Liver (tissue), 9 donors: ENCODE measurements around the gene ZNF562. TPM values are rescaled to one million over a fixed set of nuclear protein-coding genes. Genes with fewer than 3 reads are reported as not detected.

Experiments used
- DNase-seq: peaks from one replicate; pipeline ENCODE4 v3.0.0-alpha.2; 2017; ENCODE audit warnings: low spot score
- H3K27ac ChIP-seq, 2 donors: one replicate each; pipeline ENCODE4 v1.7.0; 2013; ENCODE audit warnings: inconsistent platforms in 2 of 2, low read length in 2 of 2, control low read depth in 1 of 2, low read depth in 1 of 2, mild to moderate bottlenecking in 1 of 2
- H3K27me3 ChIP-seq, 4 donors: one replicate each; pipeline versions ENCODE4 v1.6.1 to v1.7.0; 2013; ENCODE audit warnings: low read length in 3 of 4, inconsistent platforms in 1 of 4, mild to moderate bottlenecking in 1 of 4, moderate library complexity in 1 of 4; ENCODE audit not compliant: control insufficient read depth in 4 of 4, insufficient read depth in 4 of 4
- H3K36me3 ChIP-seq, 4 donors: one replicate each; pipeline versions ENCODE4 v1.6.1 to v1.7.0; 2013; ENCODE audit warnings: low read length in 3 of 4, mild to moderate bottlenecking in 3 of 4, low read depth in 1 of 4, moderate library complexity in 1 of 4; ENCODE audit not compliant: control insufficient read depth in 4 of 4, insufficient read depth in 3 of 4
- H3K4me1 ChIP-seq, 4 donors: one replicate each; pipeline versions ENCODE4 v1.6.1 to v1.7.0; 2013; ENCODE audit warnings: low read length in 3 of 4, mild to moderate bottlenecking in 3 of 4, moderate library complexity in 1 of 4; ENCODE audit not compliant: control insufficient read depth in 4 of 4, insufficient read depth in 4 of 4
- H3K4me3 ChIP-seq, 3 donors: one replicate each; pipeline versions ENCODE4 v1.6.1 to v1.7.0; 2013; ENCODE audit warnings: low read length in 3 of 3, control low read depth in 1 of 3, low read depth in 1 of 3, mild to moderate bottlenecking in 1 of 3
- H3K9ac ChIP-seq, 2 donors: one replicate each; pipeline ENCODE4 v1.7.0; 2013; ENCODE audit warnings: low read length in 2 of 2, mild to moderate bottlenecking in 2 of 2, moderate library complexity in 2 of 2, control low read depth in 1 of 2, low read depth in 1 of 2
- H3K9me3 ChIP-seq, 4 donors: one replicate each; pipeline versions ENCODE4 v1.6.1 to v1.7.0; 2013; ENCODE audit warnings: low read length in 3 of 4; ENCODE audit not compliant: control insufficient read depth in 4 of 4
- EGR1 ChIP-seq, 2 donors: IDR thresholded peaks; 2 replicates each; pipeline ENCODE4 v1.6.1; 2016 to 2018; ENCODE audit warnings: antibody characterized with exemption in 2 of 2, low read depth in 2 of 2
- FOXA1 ChIP-seq: IDR thresholded peaks from 2 replicates; pipeline ENCODE4 v1.6.1; 2016; ENCODE audit warnings: antibody characterized with exemption
- FOXA2 ChIP-seq: IDR thresholded peaks from 2 replicates; pipeline ENCODE4 v1.6.1; 2016; ENCODE audit warnings: antibody characterized with exemption
- GABPA ChIP-seq, 2 donors: IDR thresholded peaks in 1 of 2; conservative IDR thresholded peaks in 1 of 2; 2 replicates each; pipeline ENCODE4 v1.6.1; 2016; ENCODE audit warnings: antibody characterized with exemption in 2 of 2, mild to moderate bottlenecking in 1 of 2, moderate library complexity in 1 of 2
- JUND ChIP-seq, 2 donors: IDR thresholded peaks; 2 replicates each; pipeline ENCODE4 v1.6.1; 2016; ENCODE audit warnings: antibody characterized with exemption in 2 of 2
- MAX ChIP-seq: IDR thresholded peaks from 2 replicates; pipeline ENCODE4 v1.6.1; 2016; ENCODE audit warnings: antibody characterized with exemption
- NR2F2 ChIP-seq: IDR thresholded peaks from 2 replicates; pipeline ENCODE4 v1.6.1; 2016; ENCODE audit warnings: antibody characterized with exemption
- RAD21 ChIP-seq, 2 donors: IDR thresholded peaks; 2 replicates each; pipeline ENCODE4 v1.6.1; 2016; ENCODE audit warnings: antibody characterized with exemption in 2 of 2, mild to moderate bottlenecking in 2 of 2
- RXRA ChIP-seq, 2 donors: IDR thresholded peaks; 2 replicates each; pipeline ENCODE4 v1.6.1; 2017 to 2018; ENCODE audit warnings: antibody characterized with exemption in 2 of 2, mild to moderate bottlenecking in 1 of 2
- SP1 ChIP-seq: IDR thresholded peaks from 2 replicates; pipeline ENCODE4 v1.6.1; 2018; ENCODE audit warnings: antibody characterized with exemption, mild to moderate bottlenecking
- TAF1 ChIP-seq: conservative IDR thresholded peaks from 2 replicates; pipeline ENCODE4 v1.6.1; 2016; ENCODE audit warnings: antibody characterized with exemption, mild to moderate bottlenecking
- WGBS: extraction: QIAGEN DNeasy Blood & Tissue Kit; methylation state at CpG from one replicate; pipeline ENCODE4 v1.1.7; 2013; 5-methylcytosine and 5-hydroxymethylcytosine counted together
- polyA plus RNA-seq, 2 donors: library from polyadenylated mRNA; stranded (reverse) in 1 of 2; unstranded in 1 of 2; fragments of 200-250 nt in 1 of 2; fragments of >200 nt in 1 of 2; fragmentation: Nextera tagmentation in 1 of 2; extraction: Ambion mirVana in 1 of 2; gene quantifications; one replicate each; pipeline versions ENCODE4 v1.2.1 to v1.2.3, GENCODE V29; 2013 to 2015
- total RNA-seq, 2 donors: library from RNA; depleted of rRNA; stranded (reverse); fragments of >200 nt; gene quantifications; one replicate each; pipeline ENCODE4 v1.2.3, GENCODE V29; 2014
- TF ChIP-seq, protein P1 (sequence below): IDR thresholded peaks from 2 replicates; pipeline ENCODE4 v1.6.1; 2016; ENCODE audit warnings: antibody characterized with exemption
- TF ChIP-seq, protein P2 (sequence below): IDR thresholded peaks from 2 replicates; pipeline ENCODE4 v1.6.1; 2016; ENCODE audit warnings: antibody characterized with exemption
- TF ChIP-seq, protein P3 (sequence below): IDR thresholded peaks from 2 replicates; pipeline ENCODE4 v1.6.1; 2016; ENCODE audit warnings: antibody characterized with exemption, mild to moderate bottlenecking
- TF ChIP-seq, protein P4 (sequence below): fragments of 150-350 bp; IDR thresholded peaks from 2 replicates; pipeline ENCODE4 v1.5.1; 2017; ENCODE audit warnings: improper control_type of control experiment, low read depth, low read length; ENCODE audit not compliant: missing input control
- donor health status: healthy.
- donor health status: healthy.
- donor health status: healthy.
- donor health status: healthy.
- donor health status: healthy.

ZNF562 gene
- total and polyA plus RNA-seq, 4 donors = 4.1 to 14.9 (median 9.0) TPM

DNA sequence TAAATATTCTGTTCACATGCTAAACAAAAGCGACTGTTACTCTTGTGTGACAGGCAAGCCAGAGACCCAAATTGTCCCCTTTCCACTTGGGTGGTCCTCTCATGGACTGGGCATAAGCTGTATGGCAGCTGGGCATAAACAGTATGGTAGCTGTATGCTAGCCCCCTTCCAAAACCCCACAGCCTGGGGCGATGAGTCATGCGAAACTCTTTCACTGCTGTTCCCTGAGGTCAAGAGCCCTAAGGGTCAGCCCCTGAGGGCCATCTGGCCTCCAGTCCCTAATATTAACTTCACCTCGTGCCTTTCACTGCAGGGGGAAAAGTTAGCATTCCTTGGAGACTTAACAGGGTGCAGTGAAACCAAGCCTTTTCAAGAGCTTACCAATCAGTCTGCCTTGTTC is 45.6 kb upstream of the ZNF562 start:
- Histone ChIP-seq H3K4me3 (no peak overlapping the region), H3K4me1 (no peaks in the 10 kb centered on the region), H3K9ac (no peak overlapping the region), H3K27me3 (no peaks in the 10 kb centered on the region), H3K27ac (no peak overlapping the region), H3K36me3 (no peaks in the 10 kb centered on the region), H3K9me3 (peaks cover 2 to 13% (median 10%) of the 10 kb centered on the region in 4 donors)
- WGBS = 63% methylated on average over 4 of the region's 4 CpGs
- TF ChIP-seq RXRA (IDR thresholded peaks at IDR 0.05) (no peak), NR2F2 (no peak)
- TF ChIP-seq, protein P1, sequence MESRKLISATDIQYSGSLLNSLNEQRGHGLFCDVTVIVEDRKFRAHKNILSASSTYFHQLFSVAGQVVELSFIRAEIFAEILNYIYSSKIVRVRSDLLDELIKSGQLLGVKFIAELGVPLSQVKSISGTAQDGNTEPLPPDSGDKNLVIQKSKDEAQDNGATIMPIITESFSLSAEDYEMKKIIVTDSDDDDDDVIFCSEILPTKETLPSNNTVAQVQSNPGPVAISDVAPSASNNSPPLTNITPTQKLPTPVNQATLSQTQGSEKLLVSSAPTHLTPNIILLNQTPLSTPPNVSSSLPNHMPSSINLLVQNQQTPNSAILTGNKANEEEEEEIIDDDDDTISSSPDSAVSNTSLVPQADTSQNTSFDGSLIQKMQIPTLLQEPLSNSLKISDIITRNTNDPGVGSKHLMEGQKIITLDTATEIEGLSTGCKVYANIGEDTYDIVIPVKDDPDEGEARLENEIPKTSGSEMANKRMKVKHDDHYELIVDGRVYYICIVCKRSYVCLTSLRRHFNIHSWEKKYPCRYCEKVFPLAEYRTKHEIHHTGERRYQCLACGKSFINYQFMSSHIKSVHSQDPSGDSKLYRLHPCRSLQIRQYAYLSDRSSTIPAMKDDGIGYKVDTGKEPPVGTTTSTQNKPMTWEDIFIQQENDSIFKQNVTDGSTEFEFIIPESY = no peak
- no peak for DNase-seq

GRCh38 chr19:9711815-9712214 is 36.9 kb upstream of the ZNF562 start:
- WGBS = 96% methylated on average over 3 of the region's 3 CpGs
- Histone ChIP-seq H3K27me3 (no peaks in the 10 kb centered on the region), H3K27ac (no peak overlapping the region), H3K9ac (no peak overlapping the region), H3K4me3 (no peak overlapping the region), H3K9me3 (peaks cover 2 to 12% (median 8%) of the 10 kb centered on the region in 4 donors), H3K4me1 (no peaks in the 10 kb centered on the region), H3K36me3 (no peaks in the 10 kb centered on the region)
- TF ChIP-seq, protein P2, sequence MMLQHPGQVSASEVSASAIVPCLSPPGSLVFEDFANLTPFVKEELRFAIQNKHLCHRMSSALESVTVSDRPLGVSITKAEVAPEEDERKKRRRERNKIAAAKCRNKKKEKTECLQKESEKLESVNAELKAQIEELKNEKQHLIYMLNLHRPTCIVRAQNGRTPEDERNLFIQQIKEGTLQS = no peak
- TF ChIP-seq EGR1 (IDR thresholded peaks at IDR 0.05; ENCODE audit: low read depth in 2 of 2) (no peak), RXRA (IDR thresholded peaks at IDR 0.05) (no peak), FOXA1 (no peak), TAF1 (no peak), FOXA2 (no peak), RAD21 (IDR thresholded peaks at IDR 0.05) (no peak), NR2F2 (no peak), SP1 (no peak), GABPA (IDR thresholded peaks at IDR 0.05 in 1 of 2, conservative IDR thresholded peaks at IDR 0.05 in 1 of 2) (no peak), JUND (IDR thresholded peaks at IDR 0.05) (no peak), MAX (no peak)
- TF ChIP-seq, protein P3, sequence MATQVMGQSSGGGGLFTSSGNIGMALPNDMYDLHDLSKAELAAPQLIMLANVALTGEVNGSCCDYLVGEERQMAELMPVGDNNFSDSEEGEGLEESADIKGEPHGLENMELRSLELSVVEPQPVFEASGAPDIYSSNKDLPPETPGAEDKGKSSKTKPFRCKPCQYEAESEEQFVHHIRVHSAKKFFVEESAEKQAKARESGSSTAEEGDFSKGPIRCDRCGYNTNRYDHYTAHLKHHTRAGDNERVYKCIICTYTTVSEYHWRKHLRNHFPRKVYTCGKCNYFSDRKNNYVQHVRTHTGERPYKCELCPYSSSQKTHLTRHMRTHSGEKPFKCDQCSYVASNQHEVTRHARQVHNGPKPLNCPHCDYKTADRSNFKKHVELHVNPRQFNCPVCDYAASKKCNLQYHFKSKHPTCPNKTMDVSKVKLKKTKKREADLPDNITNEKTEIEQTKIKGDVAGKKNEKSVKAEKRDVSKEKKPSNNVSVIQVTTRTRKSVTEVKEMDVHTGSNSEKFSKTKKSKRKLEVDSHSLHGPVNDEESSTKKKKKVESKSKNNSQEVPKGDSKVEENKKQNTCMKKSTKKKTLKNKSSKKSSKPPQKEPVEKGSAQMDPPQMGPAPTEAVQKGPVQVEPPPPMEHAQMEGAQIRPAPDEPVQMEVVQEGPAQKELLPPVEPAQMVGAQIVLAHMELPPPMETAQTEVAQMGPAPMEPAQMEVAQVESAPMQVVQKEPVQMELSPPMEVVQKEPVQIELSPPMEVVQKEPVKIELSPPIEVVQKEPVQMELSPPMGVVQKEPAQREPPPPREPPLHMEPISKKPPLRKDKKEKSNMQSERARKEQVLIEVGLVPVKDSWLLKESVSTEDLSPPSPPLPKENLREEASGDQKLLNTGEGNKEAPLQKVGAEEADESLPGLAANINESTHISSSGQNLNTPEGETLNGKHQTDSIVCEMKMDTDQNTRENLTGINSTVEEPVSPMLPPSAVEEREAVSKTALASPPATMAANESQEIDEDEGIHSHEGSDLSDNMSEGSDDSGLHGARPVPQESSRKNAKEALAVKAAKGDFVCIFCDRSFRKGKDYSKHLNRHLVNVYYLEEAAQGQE = no peak
- TF ChIP-seq, protein P1 = no peak
- TF ChIP-seq, protein P4, sequence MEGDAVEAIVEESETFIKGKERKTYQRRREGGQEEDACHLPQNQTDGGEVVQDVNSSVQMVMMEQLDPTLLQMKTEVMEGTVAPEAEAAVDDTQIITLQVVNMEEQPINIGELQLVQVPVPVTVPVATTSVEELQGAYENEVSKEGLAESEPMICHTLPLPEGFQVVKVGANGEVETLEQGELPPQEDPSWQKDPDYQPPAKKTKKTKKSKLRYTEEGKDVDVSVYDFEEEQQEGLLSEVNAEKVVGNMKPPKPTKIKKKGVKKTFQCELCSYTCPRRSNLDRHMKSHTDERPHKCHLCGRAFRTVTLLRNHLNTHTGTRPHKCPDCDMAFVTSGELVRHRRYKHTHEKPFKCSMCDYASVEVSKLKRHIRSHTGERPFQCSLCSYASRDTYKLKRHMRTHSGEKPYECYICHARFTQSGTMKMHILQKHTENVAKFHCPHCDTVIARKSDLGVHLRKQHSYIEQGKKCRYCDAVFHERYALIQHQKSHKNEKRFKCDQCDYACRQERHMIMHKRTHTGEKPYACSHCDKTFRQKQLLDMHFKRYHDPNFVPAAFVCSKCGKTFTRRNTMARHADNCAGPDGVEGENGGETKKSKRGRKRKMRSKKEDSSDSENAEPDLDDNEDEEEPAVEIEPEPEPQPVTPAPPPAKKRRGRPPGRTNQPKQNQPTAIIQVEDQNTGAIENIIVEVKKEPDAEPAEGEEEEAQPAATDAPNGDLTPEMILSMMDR = no peak
- no peak for DNase-seq
